ENCODE results near the gene DNASE2B.

The DNASE2B gene

DNA sequence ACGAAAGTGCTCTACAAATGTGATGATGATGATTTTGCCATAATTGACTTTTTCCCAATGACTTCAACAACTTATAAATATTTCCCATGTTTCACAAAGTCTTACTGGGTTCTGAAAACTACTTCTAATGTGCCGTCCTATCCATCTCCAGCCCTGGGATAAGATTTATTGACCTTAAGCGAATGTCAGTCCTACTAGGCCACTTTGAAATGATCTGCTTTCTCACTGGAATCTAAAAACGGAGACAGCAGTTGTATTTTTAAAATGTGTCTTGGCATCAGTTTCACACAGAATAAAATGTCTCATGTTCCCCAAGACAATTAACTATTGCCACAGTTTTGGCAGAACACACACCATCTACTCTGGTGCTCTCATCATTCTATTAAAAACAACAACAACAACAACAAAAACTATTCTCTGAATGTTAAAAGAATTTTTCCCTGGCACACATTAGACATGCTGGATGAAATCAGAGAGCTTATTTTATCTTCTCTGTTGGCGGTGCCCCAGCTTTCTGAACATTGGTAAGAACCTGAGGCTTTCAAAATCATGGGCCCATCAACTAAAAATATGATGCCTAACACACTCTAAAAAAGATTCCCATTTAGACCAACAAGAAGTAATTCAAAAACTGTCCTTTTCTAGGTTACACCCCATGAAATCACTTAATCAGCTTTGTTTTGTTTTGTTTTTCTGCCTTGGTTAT is 23.1 kb upstream of the DNASE2B start:
- no peak for DNase-seq (ENCODE audit: low read depth)

DNA sequence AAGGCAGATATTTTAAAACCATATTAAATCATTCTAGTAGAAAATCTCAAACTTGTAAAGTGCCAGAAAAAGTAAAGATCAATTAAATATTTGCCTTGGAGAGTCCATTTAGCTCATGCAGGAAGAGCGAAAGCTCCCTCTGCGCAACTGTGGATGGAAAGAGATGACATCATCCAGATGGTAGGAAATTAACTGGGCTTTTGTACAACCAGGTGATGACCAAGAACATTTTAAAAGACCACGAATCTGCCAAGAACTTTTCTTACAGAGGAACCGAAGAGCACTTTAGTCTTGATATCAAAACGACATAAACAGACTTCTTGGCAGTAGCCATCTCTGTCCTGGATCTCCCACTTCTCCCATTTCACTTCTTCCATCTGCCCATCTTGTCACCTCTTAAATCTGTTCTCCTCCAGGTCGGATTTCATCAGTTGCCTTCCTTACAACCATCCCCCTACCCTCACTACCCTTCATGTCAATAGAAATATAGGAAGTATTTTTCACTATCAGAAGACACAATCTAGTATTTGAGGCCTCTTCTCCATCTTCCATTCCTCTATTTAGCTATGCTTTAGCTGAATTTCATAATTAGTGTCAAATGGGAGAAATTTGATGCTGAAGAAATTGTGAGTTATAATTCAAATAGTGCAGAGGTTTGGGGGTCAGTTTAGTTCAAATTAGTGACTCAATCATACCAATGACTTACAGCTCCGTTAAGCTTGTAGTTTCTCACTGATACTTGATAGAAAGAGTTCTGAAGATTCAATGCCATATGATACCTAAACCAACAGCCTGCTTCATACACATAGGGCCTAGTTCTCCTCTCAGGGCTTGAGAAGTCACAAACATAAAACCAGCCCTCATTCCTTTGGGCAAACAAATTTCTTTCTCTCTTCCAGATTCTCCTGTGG is 22.0 kb upstream of the DNASE2B start:
- DNase-seq (ENCODE audit: low read depth) = no peak

DNA sequence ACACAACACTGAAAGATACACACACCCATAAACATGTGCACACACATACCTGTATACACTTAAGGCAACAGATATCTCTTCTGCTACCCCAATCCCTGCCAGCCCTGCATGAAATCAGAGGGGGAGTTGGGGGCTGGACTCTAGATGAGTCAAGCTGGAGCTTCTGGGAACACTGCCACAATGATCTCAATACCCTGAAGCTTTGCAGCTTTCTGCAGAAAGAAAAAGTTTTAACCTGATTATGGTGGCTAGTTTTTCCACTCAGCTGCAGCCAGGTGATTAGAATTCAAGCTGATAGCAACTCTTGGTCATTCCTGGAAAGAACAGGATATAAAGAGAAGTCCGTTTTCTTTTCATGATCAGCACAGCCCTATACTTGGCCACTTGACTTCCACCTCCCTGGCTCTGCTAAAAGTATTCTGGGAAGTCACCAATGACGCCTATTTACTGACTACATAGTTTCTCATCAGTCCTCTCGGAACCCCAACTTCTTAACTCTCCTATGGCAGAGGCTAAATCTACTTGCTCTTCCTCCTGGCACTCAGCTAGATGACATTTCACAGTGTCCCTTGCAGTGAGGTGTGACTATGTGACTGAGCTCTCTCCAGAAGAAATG is 20.7 kb upstream of the DNASE2B start:
- DNase-seq (ENCODE audit: low read depth) = no peak

DNA sequence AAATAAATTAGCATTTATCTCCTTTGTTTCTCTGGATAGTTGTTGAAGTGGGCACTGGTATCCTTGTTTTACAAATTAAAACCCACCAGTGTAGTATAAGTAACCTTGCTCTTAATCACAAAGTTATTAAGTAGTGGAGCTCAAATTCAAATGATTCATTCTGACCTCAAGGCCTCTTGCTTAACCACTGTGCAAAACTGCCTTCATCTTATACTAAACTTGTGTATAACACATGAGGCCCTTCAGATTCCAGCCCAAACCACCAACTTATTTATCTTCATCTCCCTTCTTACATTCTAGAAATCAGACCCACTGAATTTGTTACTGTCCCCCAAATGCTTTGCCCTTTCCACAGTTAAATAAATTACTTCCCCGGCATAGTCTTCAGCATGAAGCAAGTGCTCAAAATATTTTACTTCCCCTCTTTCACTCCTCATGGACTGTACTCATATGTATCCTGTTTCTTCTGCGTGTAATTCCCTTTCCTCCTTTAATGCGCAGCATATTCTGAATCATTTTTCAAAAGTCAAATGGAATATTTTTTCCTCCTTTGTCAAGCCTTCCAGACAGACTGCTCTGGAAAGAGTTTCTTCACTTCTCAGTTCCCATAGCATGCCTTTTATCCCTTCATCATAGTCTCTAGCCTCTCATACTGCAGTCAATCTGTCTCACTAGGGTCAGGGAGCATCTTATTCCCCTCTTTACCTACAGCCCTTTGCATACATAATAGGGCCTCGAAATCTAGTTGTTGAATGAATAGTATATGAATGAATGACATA is 19.0 kb upstream of the DNASE2B start:
- DNase-seq (ENCODE audit: low read depth) = no peak

DNA sequence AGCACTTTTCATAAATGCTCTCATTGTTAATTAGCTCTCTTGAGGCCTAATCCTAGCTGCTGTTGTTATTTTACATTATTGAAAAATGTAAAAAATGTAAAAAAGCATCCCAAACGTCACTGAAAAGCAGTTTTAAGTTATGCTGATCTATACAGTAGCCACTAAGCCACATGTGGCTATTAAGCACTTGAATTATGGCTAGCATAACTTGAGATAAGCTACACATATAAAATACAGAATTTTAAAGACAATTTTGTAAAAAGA is 18.4 kb upstream of the DNASE2B start:
- DNase-seq (ENCODE audit: low read depth) = no peak

DNA sequence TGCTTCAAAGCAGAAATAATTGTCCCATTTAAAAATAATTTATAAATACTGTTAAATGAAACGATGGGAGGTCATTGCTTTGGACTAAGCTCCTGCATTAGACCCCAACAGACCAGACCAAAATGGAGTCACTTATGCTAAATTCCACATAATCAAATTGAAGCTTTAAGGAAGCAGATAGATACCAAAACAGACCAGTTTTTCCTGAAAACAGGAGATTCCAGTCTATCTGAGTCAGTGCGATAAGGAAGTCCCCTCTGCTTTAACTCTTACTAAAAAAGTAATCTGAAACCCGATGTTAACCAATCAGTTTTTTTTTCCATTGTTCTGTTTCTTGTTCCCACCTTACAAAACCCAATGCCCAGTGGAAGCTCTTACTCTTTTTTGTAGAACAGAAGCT is 16.2 kb upstream of the DNASE2B start:
- DNase-seq (ENCODE audit: low read depth) = no peak

DNA sequence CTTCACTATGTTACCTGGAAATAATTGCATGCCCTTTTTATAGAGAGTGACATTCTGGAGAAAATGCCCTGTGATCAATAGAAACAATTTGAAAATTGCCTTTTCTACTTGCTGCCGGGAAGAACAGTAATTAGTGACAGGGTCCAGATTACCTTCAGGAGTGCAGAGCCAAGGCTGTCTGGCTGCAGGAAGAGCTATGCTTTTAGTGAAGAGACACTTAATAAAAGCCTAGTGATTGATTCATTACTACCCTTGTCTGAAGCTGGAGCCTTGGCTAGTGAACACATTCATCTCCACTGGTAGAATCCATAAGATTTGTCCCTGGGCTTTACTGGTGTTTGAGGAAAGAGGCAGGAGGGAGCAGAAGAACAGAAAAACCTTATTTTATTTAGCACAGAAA is 12.9 kb upstream of the DNASE2B start:
- DNase-seq (ENCODE audit: low read depth) = no peak

DNA sequence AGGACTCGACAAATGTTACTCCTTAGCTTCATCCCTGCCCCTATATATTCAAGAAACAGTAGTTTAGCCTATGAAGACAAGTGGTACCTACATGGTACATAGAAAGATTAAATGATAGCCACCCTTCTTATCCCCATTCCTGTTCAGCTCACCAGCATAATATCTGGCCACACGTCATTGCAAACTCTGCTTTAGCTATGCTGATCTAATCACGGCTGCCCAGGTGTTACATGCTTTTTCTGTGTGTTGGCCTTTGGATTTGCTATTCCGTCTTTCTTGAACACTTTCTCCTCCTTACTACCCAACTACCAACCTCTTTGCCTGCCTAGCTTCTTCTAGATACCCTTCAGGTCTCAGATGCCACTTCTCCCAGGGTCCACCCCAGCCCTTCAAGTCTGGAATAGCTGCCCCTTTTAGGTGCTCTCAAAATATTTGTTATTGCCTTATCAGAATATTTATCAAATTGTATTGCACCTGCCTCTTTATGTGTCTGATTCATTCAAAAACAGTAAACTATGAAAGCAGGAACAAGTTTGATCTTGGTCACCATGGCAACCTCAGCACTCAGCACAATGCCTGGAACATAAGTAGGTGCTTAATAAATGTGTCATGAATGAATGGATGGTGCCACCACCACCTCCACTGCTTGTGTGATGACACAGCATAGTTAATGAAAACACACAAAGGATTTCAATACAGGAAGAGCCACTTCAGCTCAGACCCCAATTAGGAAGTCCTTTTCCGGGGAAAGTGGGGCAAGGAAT is 11.4 kb upstream of the DNASE2B start:
- no peak for DNase-seq (ENCODE audit: low read depth)

DNA sequence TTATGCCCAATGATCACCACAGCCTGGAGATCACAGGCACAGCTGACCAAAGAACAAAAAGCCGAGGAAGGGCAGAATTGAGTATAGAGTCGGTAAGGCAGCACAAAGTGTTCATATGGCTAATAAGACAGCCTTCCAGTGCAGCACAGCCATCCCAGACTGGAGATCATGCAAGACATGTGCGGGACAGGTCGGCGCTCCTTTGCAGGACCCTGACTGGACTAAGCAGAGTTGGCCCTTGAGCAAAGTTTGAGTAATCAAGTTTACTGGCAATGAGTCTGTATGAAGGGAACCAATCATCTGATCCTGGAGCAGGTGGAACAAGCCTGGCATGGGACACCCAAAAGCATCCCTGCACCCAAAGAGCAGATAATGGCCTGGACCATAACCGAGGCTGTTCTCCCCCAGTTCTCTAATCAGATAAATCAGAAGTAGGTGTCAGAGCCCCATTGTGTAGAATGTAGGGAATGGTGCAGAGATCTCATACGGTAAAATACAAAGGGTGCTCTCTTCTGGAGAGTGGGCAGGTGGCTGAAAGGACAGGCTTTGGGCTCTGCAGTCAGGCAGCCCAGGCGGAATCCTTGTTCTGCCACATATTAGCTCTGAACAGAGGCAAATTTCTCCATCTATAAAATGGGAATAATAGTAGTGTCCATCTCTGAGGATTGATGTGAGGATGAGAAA is 10.7 kb upstream of the DNASE2B start:
- no peak for DNase-seq (ENCODE audit: low read depth)

DNA sequence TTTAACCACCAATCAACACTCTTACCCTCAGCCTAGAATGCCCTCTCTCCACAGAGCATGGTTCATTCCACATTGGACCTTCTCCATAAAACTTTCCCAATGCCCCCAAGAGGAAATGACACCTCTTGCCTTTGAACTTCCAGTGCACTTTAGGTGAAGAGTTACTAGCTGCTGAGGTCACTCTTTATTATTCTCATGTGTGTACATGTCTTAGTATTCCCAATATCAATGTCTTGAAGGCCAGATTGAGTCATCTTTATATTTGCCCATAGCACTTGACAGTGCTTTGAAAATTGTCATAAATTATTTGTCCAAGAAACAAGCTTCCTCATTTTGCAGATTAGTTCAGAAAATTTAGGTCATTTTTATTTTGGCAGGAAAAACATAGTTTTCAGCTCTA is 8.1 kb upstream of the DNASE2B start:
- no peak for DNase-seq (ENCODE audit: low read depth)

DNA sequence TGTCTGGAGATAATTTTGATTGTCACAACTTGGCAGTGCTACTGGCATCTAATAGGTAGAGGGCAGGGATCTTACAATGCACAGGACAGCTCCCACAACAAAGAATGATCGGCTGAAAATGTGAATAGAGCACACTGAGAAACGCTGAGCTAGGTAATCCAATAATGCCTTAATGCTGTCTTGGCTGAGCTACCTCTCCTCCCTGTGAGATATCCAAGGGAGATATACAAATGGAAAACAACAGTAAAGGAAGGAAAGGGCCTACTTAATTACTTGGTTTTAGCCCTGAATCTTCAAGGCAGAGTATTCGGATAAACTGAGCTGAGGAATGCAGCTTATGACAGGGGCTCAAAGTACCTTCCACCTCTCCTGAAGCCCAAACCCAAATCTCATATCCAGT is 2.9 kb downstream of the DNASE2B start:
- DNase-seq (ENCODE audit: low read depth) = no peak

DNA sequence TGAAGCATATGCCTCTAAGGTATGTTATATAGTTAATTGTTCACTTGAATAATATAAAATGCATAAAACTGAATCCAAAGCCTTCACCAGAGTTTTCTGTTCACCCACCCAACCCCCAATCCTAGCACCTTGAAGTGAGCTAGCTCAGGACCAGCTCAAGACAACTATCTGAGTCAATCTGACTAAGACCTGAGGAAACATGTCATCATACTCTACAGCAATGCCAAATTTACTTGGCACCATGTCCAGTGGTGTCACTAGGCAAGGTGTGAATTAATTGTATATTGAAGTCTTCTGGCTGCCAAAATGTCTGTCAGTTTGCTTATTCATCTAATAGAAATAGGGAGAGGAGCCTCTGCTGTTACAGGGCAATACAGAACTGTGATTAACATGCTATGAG is 3.8 kb downstream of the DNASE2B start:
- DNase-seq (ENCODE audit: low read depth) = no peak

DNA sequence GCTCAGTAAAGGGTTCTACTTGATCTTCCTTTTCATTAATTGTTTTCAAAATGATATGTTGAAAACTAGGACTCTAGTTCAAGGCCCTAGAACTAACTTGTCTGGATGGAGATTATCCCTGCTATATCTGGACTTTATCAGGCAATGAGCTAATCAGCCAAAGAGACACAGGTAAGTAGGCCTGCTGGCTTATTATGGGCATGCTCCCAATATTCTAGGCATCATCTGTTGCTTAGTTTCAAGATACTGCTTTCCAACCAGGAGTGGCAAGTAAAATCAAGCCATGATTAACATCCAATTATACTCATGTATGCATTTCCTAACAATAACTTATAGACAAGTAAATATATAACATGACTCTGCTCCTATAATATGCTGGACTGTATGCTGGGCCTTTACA is 4.2 kb downstream of the DNASE2B start:
- DNase-seq (ENCODE audit: low read depth) = no peak

DNA sequence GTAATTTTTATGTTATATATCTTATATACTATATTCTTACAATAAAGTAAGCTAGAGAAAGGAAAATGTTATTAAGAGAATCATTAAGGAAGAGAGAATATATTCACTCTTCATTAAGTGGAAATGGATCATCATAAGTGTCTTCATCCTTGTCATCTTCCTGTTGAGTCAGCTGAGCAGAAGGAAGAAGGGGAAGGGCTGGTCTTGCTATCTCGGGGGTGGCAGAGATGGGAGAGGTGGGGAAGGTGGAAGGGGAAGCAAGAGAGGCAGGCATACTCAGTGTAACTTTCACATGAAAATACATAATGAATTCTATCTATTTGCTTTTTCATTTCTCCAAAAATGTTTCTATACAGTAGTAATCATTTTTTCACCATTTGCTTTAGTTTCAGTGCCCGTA is 5.1 kb downstream of the DNASE2B start:
- DNase-seq (ENCODE audit: low read depth) = no peak

DNA sequence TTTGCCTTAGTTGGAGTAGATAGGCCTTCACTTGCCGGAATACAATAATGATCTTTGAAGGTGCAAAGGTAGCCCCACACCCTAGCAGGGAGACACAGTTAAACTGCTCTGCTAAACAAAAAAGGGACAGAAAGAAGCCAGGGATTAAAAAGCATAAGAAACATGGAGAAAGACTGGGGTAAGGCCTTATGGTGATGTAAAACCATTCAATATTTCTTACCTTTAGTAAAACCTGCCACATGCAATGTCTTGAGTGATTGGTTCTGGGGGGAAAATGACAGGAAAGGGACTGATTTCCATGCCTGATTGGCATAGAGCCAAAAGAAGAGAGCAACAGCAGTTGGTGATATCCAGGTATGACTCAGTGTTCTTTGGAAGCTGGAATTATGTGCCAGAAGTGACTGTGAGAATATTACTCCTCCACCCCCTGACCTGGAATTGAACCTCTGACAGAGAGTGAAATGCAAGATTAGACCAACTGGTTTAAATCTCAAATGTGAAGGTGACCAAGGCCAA is 8.1 kb downstream of the DNASE2B start:
- no peak for DNase-seq (ENCODE audit: low read depth)

DNA sequence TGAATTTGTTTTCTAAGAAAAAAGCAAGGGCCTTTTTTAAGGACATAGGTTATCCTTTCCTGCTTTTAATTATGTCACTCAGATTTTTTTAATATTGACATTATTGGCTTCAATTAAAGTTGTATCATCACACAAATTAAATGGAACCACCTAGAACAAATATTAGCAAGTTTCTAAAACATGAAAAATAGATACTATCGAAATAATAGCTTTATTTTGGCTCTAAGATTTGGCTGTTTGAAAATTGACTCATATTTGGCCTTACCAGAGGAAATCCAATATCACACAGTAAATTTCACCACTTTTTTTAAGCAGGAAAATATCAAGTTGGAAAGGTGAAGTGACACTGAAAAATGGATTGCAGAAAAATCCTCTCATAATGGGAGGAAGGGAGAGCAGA is 9.2 kb downstream of the DNASE2B start:
- no peak for DNase-seq (ENCODE audit: low read depth)

DNA sequence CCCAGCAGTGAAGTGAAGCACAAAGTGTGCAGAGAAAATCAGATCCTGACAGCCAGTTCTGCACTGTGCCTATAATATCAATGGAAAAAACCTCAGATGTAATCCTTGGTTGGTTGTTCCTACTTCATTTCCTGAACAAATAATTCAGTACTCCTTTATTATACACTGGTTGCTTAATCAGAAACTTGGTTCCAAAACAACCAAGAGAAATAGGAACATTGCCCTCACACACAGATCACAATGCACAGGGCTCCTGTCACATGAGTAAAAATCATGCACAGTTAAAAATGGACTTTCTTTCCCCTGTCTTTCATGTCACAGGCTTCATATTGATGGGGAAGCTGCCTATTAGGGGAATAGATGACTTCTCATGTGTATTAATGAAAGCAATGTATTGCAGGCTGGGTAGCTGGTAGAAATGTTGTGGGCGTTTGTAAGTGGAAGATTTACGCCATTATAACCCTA is 9.7 kb downstream of the DNASE2B start:
- no peak for DNase-seq (ENCODE audit: low read depth)

DNA sequence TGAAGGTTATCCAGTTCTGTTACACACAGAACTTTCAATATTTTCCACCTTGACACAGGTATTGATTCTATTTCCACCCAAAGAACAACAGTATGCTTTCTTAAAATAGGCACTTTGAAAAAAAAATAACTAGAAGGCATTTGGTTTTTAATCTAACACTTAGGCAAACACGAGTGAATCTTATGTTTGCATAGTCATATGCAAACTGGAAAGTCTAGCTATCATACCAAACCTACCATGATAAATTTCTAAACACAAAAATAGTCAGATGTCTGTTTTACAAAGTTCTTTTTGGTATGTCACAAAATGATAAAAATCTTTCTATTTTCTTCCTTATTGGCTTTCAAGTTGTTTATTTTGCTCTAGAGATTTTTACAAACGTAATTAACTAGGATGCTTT is 11.6 kb downstream of the DNASE2B start:
- DNase-seq (ENCODE audit: low read depth) = no peak

DNA sequence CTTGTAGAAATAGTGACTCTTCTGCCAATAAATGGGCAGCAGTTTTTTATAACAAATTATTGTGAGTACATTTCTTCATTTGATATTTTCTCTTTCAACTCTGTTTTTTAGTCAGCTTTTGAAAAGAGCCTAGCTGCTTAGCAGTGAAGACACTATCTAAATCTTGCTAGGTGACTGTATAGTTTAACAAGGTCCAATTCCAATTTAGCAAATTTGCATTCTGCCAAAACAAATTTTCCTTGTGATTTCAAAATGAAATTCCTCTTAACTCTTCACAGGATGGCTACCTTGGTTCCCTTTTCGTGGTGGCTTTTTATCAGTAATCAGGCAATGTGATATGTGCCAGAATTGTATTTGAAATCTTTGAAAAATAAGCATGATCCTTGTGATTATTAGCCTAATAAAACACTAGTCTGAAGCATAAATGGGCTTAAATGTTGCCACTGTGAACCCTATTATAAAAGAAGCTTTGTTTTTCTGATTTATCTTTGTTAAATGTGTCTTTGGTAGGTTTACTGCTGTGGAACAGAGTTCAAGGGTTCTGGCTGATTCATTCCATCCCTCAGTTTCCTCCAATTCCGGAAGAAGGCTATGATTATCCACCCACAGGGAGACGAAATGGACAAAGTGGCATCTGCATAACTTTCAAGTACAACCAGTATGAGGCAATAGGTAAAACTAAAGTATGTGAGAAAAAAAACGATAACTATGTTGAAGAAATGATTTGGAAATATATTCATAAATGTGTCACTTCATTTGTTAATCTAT is 12.2 kb downstream of the DNASE2B start:
- no peak for DNase-seq (ENCODE audit: low read depth)

DNA sequence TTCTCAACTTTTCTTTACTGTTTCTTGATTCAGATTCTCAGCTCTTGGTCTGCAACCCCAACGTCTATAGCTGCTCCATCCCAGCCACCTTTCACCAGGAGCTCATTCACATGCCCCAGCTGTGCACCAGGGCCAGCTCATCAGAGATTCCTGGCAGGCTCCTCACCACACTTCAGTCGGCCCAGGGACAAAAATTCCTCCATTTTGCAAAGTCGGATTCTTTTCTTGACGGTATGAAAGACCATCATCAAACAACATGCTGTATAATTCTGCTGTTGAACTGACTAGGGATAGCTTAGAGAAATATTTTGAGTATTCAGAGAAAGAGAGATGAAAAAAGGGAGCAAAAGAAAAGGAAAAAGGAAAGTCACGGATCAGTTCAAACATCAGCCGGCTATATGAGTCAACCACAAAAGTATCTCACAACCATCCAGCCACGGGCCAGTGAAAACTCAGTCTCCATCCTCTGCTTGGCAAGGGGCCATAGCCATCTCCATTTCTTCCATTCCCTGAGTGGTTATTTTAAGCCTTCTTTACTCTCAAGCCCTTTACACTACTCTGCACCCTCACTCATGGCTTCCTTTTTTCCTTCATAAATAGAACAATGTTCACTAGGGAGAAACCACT is 14.1 kb downstream of the DNASE2B start:
- no peak for DNase-seq (ENCODE audit: low read depth)

Data from activated T-cell treated with anti-CD3 and anti-CD28 coated beads for 48 hours (primary cell).